OCI-LY1 (cell line): ENCODE measurements around the gene JMJD8.

ENCODE experiments used
- H2AFZ ChIP-seq: fragments of 200-600 bp; sonication (generic), shearing (Covaris generic); 2 replicates; pipeline ENCODE4 v1.6.0; 2014; ENCODE audit warnings: antibody characterized with exemption, mild to moderate bottlenecking, low read length
- H3F3A ChIP-seq: fragments of 200-600 bp; sonication (generic), shearing (Covaris generic); 2 replicates; pipeline ENCODE4 v1.6.0; 2014; ENCODE audit warnings: mild to moderate bottlenecking, antibody characterized with exemption, low read length, moderate library complexity; ENCODE audit not compliant: insufficient read depth
- H3K27ac ChIP-seq: fragments of 200-600 bp; sonication (generic); 2 replicates; pipeline ENCODE4 v1.5.1; 2014; ENCODE audit warnings: low read length, mixed run types, mild to moderate bottlenecking, low read depth; ENCODE audit not compliant: poor library complexity, severe bottlenecking
- H3K27me3 ChIP-seq: fragments of 200-600 bp; sonication (generic); 2 replicates; pipeline ENCODE4 v1.6.0; 2014; ENCODE audit warnings: antibody characterized with exemption, mild to moderate bottlenecking, low read length, moderate library complexity; ENCODE audit not compliant: insufficient read depth
- H3K36me3 ChIP-seq: fragments of 200-600 bp; sonication (generic); 2 replicates; pipeline ENCODE4 v1.6.1; 2014; ENCODE audit warnings: mild to moderate bottlenecking, antibody characterized with exemption, low read length, moderate library complexity, mixed read lengths; ENCODE audit not compliant: insufficient read depth
- H3K4me1 ChIP-seq: fragments of 200-600 bp; sonication (generic); 2 replicates; pipeline ENCODE4 v1.5.1; 2014; ENCODE audit warnings: mild to moderate bottlenecking, low read length, moderate library complexity; ENCODE audit not compliant: insufficient read depth, severe bottlenecking
- H3K4me2 ChIP-seq: fragments of 200-600 bp; sonication (generic), shearing (Covaris generic); 2 replicates; pipeline ENCODE4 v1.6.1; 2014; ENCODE audit warnings: low read length
- H3K4me3 ChIP-seq: fragments of 200-600 bp; sonication (generic); 2 replicates; pipeline ENCODE4 v1.5.1; 2014; ENCODE audit warnings: low read length, low read depth, mild to moderate bottlenecking, mixed read lengths; ENCODE audit not compliant: poor library complexity, severe bottlenecking
- H3K79me2 ChIP-seq: fragments of 200-600 bp; shearing (Covaris generic); 2 replicates; pipeline ENCODE4 v1.6.1; 2016; ENCODE audit warnings: mixed run types, low read length, mixed read lengths; ENCODE audit not compliant: insufficient read depth
- H3K9ac ChIP-seq: fragments of 200-600 bp; sonication (generic), shearing (Covaris generic); 2 replicates; pipeline ENCODE4 v1.6.1; 2014; ENCODE audit warnings: mild to moderate bottlenecking, low read length, mixed read lengths
- H3K9me2 ChIP-seq: fragments of 200-600 bp; sonication (generic), shearing (Covaris generic); 2 replicates; pipeline ENCODE4 v1.6.1; 2014; ENCODE audit warnings: low read depth, mild to moderate bottlenecking, low read length, mixed read lengths
- H3K9me3 ChIP-seq: fragments of 200-600 bp; shearing (Covaris generic); 2 replicates; pipeline ENCODE4 v1.6.1; 2014; ENCODE audit warnings: low read length, mixed read lengths
- H4K20me1 ChIP-seq: fragments of 200-600 bp; sonication (generic), shearing (Covaris generic); 2 replicates; pipeline ENCODE4 v1.6.0; 2016; ENCODE audit warnings: mild to moderate bottlenecking, low read length; ENCODE audit not compliant: insufficient read depth
- CTCF ChIP-seq: fragments of 200-600 bp; sonication (generic), shearing (Covaris generic); IDR thresholded peaks from 2 replicates; pipeline ENCODE4 v1.5.1; 2017; ENCODE audit warnings: mild to moderate bottlenecking, antibody characterized with exemption, low read length, moderate library complexity, mixed read lengths
- EZH2 ChIP-seq: fragments of 200-600 bp; sonication (generic), shearing (Covaris generic); IDR thresholded peaks from 2 replicates; pipeline ENCODE4 v1.8.0; 2017; ENCODE audit warnings: borderline replicate concordance, mixed run types, mild to moderate bottlenecking, antibody characterized with exemption, low read length, moderate library complexity, mixed read lengths

JMJD8 gene

GRCh38 chr16:634051-634670, 50.0 kb downstream of the JMJD8 start:
- no peak overlapping the region for H2AFZ ChIP-seq
- H3K79me2 ChIP-seq: no peaks in the 10 kb centered on the region
- H3F3A ChIP-seq: no peaks in the 10 kb centered on the region
- no peak overlapping the region for H3K9ac ChIP-seq
- H3K4me1 ChIP-seq: peaks cover 19% of the 10 kb centered on the region
- no peaks in the 10 kb centered on the region for H4K20me1 ChIP-seq
- H3K36me3 ChIP-seq: no peaks in the 10 kb centered on the region
- no peak overlapping the region for H3K4me3 ChIP-seq
- no peak overlapping the region for H3K4me2 ChIP-seq
- no peaks in the 10 kb centered on the region for H3K9me3 ChIP-seq
- TF ChIP-seq EZH2 (no peak), CTCF (no peak)
- no peak overlapping the region for H3K27ac ChIP-seq
- no peaks in the 10 kb centered on the region for H3K9me2 ChIP-seq
- no peaks in the 10 kb centered on the region; the same call in 1 of the 2 replicates for H3K27me3 ChIP-seq

GRCh38 chr16:633336-634050, 50.6 kb downstream of the JMJD8 start:
- Histone ChIP-seq H3K27ac (no peak overlapping the region), H3K9me3 (no peaks in the 10 kb centered on the region), H3K36me3 (no peaks in the 10 kb centered on the region), H3F3A (no peaks in the 10 kb centered on the region), H3K79me2 (no peaks in the 10 kb centered on the region), H2AFZ (no peak overlapping the region), H3K27me3 (no peaks in the 10 kb centered on the region; the same call in 1 of the 2 replicates), H3K4me2 (no peak overlapping the region), H3K4me1 (peaks cover 12% of the 10 kb centered on the region), H3K4me3 (no peak overlapping the region), H3K9me2 (no peaks in the 10 kb centered on the region), H4K20me1 (no peaks in the 10 kb centered on the region), H3K9ac (no peak overlapping the region)
- TF ChIP-seq CTCF (no peak), EZH2 (no peak)

GRCh38 chr16:632486-633335, 51.4 kb downstream of the JMJD8 start:
- Histone ChIP-seq H3K27ac (no peak overlapping the region), H3K27me3 (no peaks in the 10 kb centered on the region; the same call in 1 of the 2 replicates), H2AFZ (no peak overlapping the region), H3K4me1 (peaks cover 11% of the 10 kb centered on the region), H3K9me3 (no peaks in the 10 kb centered on the region), H4K20me1 (no peaks in the 10 kb centered on the region), H3K9ac (no peak overlapping the region), H3K4me3 (no peak overlapping the region), H3K9me2 (no peaks in the 10 kb centered on the region), H3K36me3 (no peaks in the 10 kb centered on the region), H3K4me2 (no peak overlapping the region), H3K79me2 (no peaks in the 10 kb centered on the region), H3F3A (no peaks in the 10 kb centered on the region)
- TF ChIP-seq CTCF (no peak), EZH2 (no peak)
